Cardiac fibroblast (primary cell): ENCODE measurements around the gene MMP7.
A peak's percentile ranks its signal among the peaks of the same experiment; 100 is the strongest.

Source experiments
- DNase-seq, 2 donors: peaks; one replicate each; pipeline versions ENCODE4 v3.0.0 to v3.0.0-alpha.2; 2010; ENCODE audit warnings: low read depth in 2 of 2
- H3K4me3 ChIP-seq, 2 donors: replicated peaks in 1 of 2; 1 replicate in 1 of 2; 2 replicates in 1 of 2; pipeline ENCODE4 v1.5.1; 2011; ENCODE audit warnings: low read depth in 2 of 2, low read length in 2 of 2, mild to moderate bottlenecking in 2 of 2, moderate library complexity in 1 of 2
- TF ChIP-seq, protein P1 (sequence below): IDR thresholded peaks from one replicate; pipeline ENCODE4 v1.5.1; 2011; ENCODE audit warnings: low read depth, mild to moderate bottlenecking, low read length, inconsistent platforms

MMP7 gene

DNA sequence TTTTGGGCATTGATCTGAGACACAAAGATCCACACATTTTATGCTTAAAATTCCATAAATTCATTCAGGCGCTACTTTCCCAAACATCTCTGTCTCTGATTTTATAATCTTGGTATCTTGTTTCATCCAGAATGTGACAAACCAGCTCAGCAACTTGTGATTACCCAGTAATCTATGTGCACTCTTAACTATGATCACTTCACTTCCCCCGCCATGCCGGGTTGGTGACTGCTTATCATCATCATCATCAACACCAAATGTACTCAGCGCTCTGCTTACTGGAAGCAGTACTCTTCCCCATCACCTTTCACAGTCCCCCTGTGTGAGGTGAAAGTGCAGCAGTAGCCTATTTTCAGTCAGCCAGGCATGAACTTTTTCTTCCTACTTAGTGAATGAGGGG, 15.2 kb upstream of the MMP7 start:
- DNase-seq, result no peak
- TF ChIP-seq, protein P1, sequence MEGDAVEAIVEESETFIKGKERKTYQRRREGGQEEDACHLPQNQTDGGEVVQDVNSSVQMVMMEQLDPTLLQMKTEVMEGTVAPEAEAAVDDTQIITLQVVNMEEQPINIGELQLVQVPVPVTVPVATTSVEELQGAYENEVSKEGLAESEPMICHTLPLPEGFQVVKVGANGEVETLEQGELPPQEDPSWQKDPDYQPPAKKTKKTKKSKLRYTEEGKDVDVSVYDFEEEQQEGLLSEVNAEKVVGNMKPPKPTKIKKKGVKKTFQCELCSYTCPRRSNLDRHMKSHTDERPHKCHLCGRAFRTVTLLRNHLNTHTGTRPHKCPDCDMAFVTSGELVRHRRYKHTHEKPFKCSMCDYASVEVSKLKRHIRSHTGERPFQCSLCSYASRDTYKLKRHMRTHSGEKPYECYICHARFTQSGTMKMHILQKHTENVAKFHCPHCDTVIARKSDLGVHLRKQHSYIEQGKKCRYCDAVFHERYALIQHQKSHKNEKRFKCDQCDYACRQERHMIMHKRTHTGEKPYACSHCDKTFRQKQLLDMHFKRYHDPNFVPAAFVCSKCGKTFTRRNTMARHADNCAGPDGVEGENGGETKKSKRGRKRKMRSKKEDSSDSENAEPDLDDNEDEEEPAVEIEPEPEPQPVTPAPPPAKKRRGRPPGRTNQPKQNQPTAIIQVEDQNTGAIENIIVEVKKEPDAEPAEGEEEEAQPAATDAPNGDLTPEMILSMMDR, result no peak
- no peak overlapping the region for H3K4me3 ChIP-seq

DNA sequence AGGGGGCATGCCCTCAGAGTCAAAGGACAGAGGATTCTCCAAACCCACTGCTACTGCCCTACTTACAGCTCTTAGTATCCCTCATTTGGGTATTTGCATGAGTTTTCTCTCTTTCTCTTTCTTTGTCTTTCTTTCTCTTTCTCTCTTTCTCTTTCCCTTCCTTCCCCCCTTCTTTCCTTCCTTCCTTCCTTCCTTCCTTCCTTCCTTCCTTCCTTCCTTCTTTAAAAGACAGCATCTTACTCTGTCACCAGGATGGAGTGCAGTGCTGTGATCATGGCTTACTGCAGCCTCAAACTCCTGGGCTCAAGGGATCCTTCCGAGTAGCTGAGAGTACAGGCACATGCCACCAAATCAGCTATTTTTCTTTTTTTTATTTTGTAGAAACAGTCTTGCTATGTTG, 14.0 kb upstream of the MMP7 start:
- H3K4me3 ChIP-seq, result no peak overlapping the region
- TF ChIP-seq, protein P1, result no peak
- no peak for DNase-seq

DNA sequence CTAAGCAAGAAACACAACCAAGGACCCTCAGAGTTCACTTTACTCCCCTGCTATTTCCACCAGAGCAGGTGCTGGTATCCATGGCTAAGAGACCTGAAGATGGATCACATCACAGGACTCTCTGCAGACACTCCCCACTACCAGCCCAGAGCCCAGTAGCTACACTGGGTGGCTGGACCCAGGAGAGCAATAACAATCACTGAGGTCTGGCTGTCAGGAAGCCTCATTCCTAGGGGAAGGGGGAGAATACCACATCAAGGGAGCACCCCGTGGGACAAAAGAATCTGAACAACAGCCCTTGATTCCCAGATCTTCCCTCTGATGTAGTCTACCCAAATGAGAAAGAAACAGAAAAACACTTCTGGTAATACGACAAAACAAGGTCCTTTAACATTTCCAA, 9.0 kb upstream of the MMP7 start:
- TF ChIP-seq, protein P1, result no peak
- no peak overlapping the region for H3K4me3 ChIP-seq
- DNase-seq, result no peak

DNA sequence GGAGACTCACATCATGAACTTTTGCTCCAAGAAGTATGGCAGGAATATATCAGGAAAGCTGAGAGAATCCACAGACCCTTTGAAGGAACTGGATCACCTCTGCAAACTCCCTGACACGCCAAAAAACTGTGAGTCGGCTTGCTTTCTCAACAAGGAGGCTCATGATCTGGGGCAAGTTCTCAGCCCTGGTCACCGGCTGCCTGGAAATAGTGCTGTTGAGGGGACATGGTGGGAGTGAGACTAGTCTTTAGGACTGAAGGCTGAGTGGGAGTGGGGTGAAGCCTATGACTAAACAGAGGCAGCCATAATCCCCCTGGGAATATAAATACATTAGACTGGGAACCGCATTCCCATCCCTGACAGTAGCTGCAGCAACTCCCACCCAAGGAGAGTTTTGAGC, 8.4 kb upstream of the MMP7 start:
- TF ChIP-seq, protein P1, result no peak
- H3K4me3 ChIP-seq, result no peak overlapping the region
- no peak for DNase-seq

DNA sequence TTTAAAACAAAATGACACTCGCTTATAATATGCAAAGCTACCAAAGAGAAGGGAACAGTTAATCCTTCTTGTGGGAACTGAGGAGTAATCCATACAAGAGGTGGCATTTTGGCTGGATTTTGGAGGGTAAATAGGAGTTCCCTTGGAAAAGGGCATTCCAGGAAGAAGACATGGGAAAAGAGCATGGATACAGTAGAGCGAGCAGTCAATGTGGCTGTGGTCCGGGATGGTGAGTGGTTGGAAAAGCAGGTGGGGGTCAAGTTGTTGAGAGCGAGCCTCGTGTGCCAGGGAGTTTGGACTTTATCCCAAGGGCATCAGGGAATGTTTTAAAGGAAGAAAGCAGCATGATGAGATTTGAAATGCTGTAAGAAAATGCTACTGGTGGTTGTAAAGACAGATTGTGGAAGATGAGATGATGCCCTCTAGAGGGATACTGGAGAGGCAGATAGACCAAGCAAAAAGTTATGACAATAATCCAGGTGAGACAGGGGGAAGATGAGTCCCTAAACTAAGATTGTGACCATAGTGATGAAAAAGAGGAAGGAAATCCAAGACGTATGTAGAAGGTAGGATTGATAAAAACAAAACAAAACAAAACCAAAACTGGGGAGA, 3.8 kb upstream of the MMP7 start:
- H3K4me3 ChIP-seq, result no peak overlapping the region
- TF ChIP-seq, protein P1, result peak; percentile 20
- DNase-seq, result no peak

DNA sequence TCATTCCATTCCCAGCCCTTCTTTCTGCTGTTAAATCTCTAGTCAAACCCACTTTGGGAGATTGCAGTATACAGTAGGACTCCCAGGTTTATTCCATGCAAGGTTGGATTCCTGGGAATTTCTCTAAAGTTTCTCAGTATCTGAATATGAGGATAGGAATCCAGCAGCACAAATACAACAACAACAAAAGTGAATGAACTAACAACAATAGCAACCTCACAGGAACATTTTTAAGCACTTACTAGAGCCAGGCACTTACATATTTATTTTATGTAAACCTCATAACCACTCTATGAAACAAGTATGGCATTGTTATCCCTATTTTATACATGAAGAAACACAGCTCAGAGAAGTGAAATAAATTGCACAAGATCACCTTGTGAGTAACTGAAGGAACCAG, 1.9 kb downstream of the MMP7 start:
- TF ChIP-seq, protein P1, result no peak
- no peak overlapping the region for H3K4me3 ChIP-seq
- peak in 1 of 2 donors; percentile 27 for DNase-seq

DNA sequence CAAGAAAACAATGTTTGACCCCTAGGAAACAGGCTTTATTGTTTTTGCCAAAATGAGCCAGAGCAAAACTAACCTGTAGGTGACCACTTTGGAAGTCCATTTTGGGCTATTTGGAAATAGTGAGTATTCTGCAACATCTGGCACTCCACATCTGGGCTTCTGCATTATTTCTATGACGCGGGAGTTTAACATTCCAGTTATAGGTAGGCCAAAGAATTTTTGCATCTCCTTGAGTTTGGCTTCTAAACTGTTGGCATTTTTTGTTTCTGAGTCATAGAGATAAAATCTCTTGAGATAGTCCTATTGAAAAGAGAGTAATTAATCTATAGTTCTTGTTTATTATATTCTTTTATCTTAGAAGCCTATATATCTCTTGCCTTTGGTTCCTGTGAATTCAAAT, 2.9 kb downstream of the MMP7 start:
- TF ChIP-seq, protein P1, result no peak
- peak in 1 of 2 donors; percentile 44 for DNase-seq
- H3K4me3 ChIP-seq, result no peak overlapping the region
